Subcutaneous abdominal adipose tissue (tissue), 5 donors: ENCODE results near the gene ADD3.

ENCODE experiments used
- H3K27ac ChIP-seq: one replicate; pipeline ENCODE4 v1.7.0; 2013; ENCODE audit warnings: low read depth, mild to moderate bottlenecking, inconsistent platforms, low read length, moderate library complexity
- H3K27me3 ChIP-seq, 5 donors: one replicate each; pipeline ENCODE4 v1.7.0; 2013; ENCODE audit warnings: low read length in 5 of 5, inconsistent platforms in 1 of 5; ENCODE audit not compliant: control insufficient read depth in 5 of 5, insufficient read depth in 4 of 5
- H3K36me3 ChIP-seq, 5 donors: one replicate each; pipeline ENCODE4 v1.7.0; 2013; ENCODE audit warnings: low read length in 5 of 5; ENCODE audit not compliant: control insufficient read depth in 5 of 5, insufficient read depth in 5 of 5
- H3K4me1 ChIP-seq, 5 donors: one replicate each; pipeline ENCODE4 v1.7.0; 2013; ENCODE audit warnings: low read length in 5 of 5, mild to moderate bottlenecking in 3 of 5, moderate library complexity in 1 of 5; ENCODE audit not compliant: control insufficient read depth in 5 of 5, insufficient read depth in 5 of 5
- H3K4me3 ChIP-seq, 5 donors: one replicate each; pipeline ENCODE4 v1.7.0; 2013; ENCODE audit warnings: low read length in 5 of 5, low read depth in 1 of 5
- H3K9ac ChIP-seq, 5 donors: one replicate each; pipeline ENCODE4 v1.7.0; 2013; ENCODE audit warnings: low read length in 5 of 5, mild to moderate bottlenecking in 4 of 5, moderate library complexity in 3 of 5
- H3K9me3 ChIP-seq, 5 donors: one replicate each; pipeline ENCODE4 v1.7.0; 2013; ENCODE audit warnings: low read length in 5 of 5; ENCODE audit not compliant: control insufficient read depth in 5 of 5
- donor health status: healthy.
- donor health status: healthy.
- donor health status: healthy.
- donor health status: healthy.
- donor health status: healthy.

Gene ADD3

GRCh38 chr10:109997233-109997632, 10.6 kb upstream of the ADD3 start:
- peaks cover 0 to 15% (median 3%) of the 10 kb centered on the region in 5 donors for H3K4me1 ChIP-seq
- H3K27ac ChIP-seq = no peak overlapping the region
- H3K9ac ChIP-seq = no peak overlapping the region
- no peaks in the 10 kb centered on the region for H3K9me3 ChIP-seq
- no peaks in the 10 kb centered on the region for H3K36me3 ChIP-seq
- no peak overlapping the region for H3K4me3 ChIP-seq
- no peaks in the 10 kb centered on the region for H3K27me3 ChIP-seq

GRCh38 chr10:109998513-109998912, 9.3 kb upstream of the ADD3 start:
- H3K27ac ChIP-seq = no peak overlapping the region
- H3K36me3 ChIP-seq = no peaks in the 10 kb centered on the region
- no peak overlapping the region for H3K9ac ChIP-seq
- H3K9me3 ChIP-seq = no peaks in the 10 kb centered on the region
- peaks cover 0 to 10% (median 3%) of the 10 kb centered on the region in 5 donors for H3K4me1 ChIP-seq
- no peaks in the 10 kb centered on the region for H3K27me3 ChIP-seq
- no peak overlapping the region for H3K4me3 ChIP-seq

GRCh38 chr10:110002801-110003523, 4.8 kb upstream of the ADD3 start:
- Histone ChIP-seq H3K4me1 (peaks cover 0 to 20% (median 17%) of the 10 kb centered on the region in 5 donors), H3K4me3 (no peak overlapping the region), H3K9me3 (no peaks in the 10 kb centered on the region), H3K27ac (no peak overlapping the region), H3K36me3 (no peaks in the 10 kb centered on the region), H3K9ac (no peak overlapping the region), H3K27me3 (no peaks in the 10 kb centered on the region)

- H3K4me3 ChIP-seq = no peak overlapping the region
- H3K27me3 ChIP-seq = no peaks in the 10 kb centered on the region
- H3K36me3 ChIP-seq = no peaks in the 10 kb centered on the region
- H3K9ac ChIP-seq = no peak overlapping the region
- H3K9me3 ChIP-seq = no peaks in the 10 kb centered on the region
- H3K27ac ChIP-seq = no peak overlapping the region
- H3K4me1 ChIP-seq = peaks cover 0 to 26% (median 17%) of the 10 kb centered on the region in 5 donors
Measured at GRCh38 chr10:110003524-110003885, 4.3 kb upstream of the ADD3 start.

- Histone ChIP-seq H3K4me3 (peak overlapping the region; percentile 69 to 83 (median 73)), H3K27me3 (no peaks in the 10 kb centered on the region), H3K36me3 (no peaks in the 10 kb centered on the region), H3K9me3 (no peaks in the 10 kb centered on the region), H3K27ac (peak overlapping the region; percentile 91), H3K9ac (peak overlapping the region in 3 of 5 donors; percentile 2 to 46 (median 13)), H3K4me1 (peaks cover 1 to 48% (median 39%) of the 10 kb centered on the region in 5 donors)
Measured at GRCh38 chr10:110005719-110006118, 2.1 kb upstream of the ADD3 start.

- Histone ChIP-seq H3K36me3 (no peaks in the 10 kb centered on the region), H3K27me3 (no peaks in the 10 kb centered on the region), H3K9me3 (no peaks in the 10 kb centered on the region), H3K4me3 (peak overlapping the region; percentile 69 to 83 (median 73)), H3K27ac (peak overlapping the region; percentile 91), H3K4me1 (peaks cover 1 to 49% (median 42%) of the 10 kb centered on the region in 5 donors), H3K9ac (peak overlapping the region; percentile 30 to 88 (median 80))
Measured at GRCh38 chr10:110006358-110007160, 1.2 kb upstream of the ADD3 start.

- Histone ChIP-seq H3K4me1 (peaks cover 1 to 49% (median 44%) of the 10 kb centered on the region in 5 donors), H3K27ac (peak overlapping the region; percentile 91), H3K9me3 (no peaks in the 10 kb centered on the region), H3K27me3 (no peaks in the 10 kb centered on the region), H3K4me3 (peak overlapping the region; percentile 69 to 83 (median 73)), H3K36me3 (no peaks in the 10 kb centered on the region), H3K9ac (peak overlapping the region; percentile 30 to 88 (median 80))
Measured at GRCh38 chr10:110007161-110007700, 553 bp upstream of the ADD3 start.

GRCh38 chr10:110008518-110009339, 945 bp downstream of the ADD3 start:
- no peaks in the 10 kb centered on the region for H3K9me3 ChIP-seq
- H3K9ac ChIP-seq = peak overlapping the region in 4 of 5 donors; percentile 76 to 84 (median 77)
- peaks cover 2 to 49% (median 47%) of the 10 kb centered on the region in 5 donors for H3K4me1 ChIP-seq
- no peaks in the 10 kb centered on the region for H3K27me3 ChIP-seq
- H3K4me3 ChIP-seq = peak overlapping the region; percentile 83 to 90 (median 85)
- H3K27ac ChIP-seq = peak overlapping the region; percentile 71
- no peaks in the 10 kb centered on the region for H3K36me3 ChIP-seq

GRCh38 chr10:110009736-110010475, 2.1 kb downstream of the ADD3 start:
- peak overlapping the region in 3 of 5 donors; percentile 28 to 43 (median 42) for H3K9ac ChIP-seq
- no peaks in the 10 kb centered on the region for H3K36me3 ChIP-seq
- peaks cover 5 to 55% (median 50%) of the 10 kb centered on the region in 5 donors for H3K4me1 ChIP-seq
- H3K4me3 ChIP-seq = peak overlapping the region; percentile 83 to 90 (median 85)
- no peaks in the 10 kb centered on the region for H3K9me3 ChIP-seq
- peak overlapping the region; percentile 24 for H3K27ac ChIP-seq
- no peaks in the 10 kb centered on the region for H3K27me3 ChIP-seq
